ENCODE data around the gene RFPL2.
"Not testable (repeated sequence)": the region's sequence is repeated elsewhere in the genome, so short reads cannot be mapped to it uniquely, and the experiment has no call there.

RFPL2 gene

GRCh38 chr22:32175115-32175514 is 29.8 kb downstream of the RFPL2 start:
- peaks cover 74% of the 10 kb centered on the region for H3K27me3 ChIP-seq
- H3K36me3 ChIP-seq: no peaks in the 10 kb centered on the region
- TF ChIP-seq CTCF (IDR thresholded peaks at IDR 0.05): no peak
- no peak overlapping the region for H3K4me3 ChIP-seq (ENCODE audit: low read depth in 1 of 2, low read length in 1 of 2)
- no peaks in the 10 kb centered on the region for H3K4me1 ChIP-seq (ENCODE audit: control insufficient read depth in 1 of 2, insufficient read depth in 1 of 2, low read depth in 1 of 2, low read length in 1 of 2)
- H3K27ac ChIP-seq: no peak overlapping the region
- H3K9me3 ChIP-seq: no peaks in the 10 kb centered on the region

- Histone ChIP-seq H3K9me3 (no peaks in the 10 kb centered on the region), H3K27ac (no peak overlapping the region), H3K36me3 (no peaks in the 10 kb centered on the region), H3K4me3 (ENCODE audit: low read depth in 1 of 2, low read length in 1 of 2) (no peak overlapping the region), H3K4me1 (ENCODE audit: control insufficient read depth in 1 of 2, insufficient read depth in 1 of 2, low read depth in 1 of 2, low read length in 1 of 2) (peaks cover 12 to 23% of the 10 kb centered on the region in 2 experiments), H3K27me3 (no peaks in the 10 kb centered on the region)
- no peak for TF ChIP-seq CTCF (IDR thresholded peaks at IDR 0.05)
These were observed 39.2 kb downstream of the RFPL2 start for GRCh38 chr22:32165681-32166080.

- TF ChIP-seq CTCF (IDR thresholded peaks at IDR 0.05): no peak
- Histone ChIP-seq H3K27me3 (no peaks in the 10 kb centered on the region), H3K4me1 (ENCODE audit: control insufficient read depth in 1 of 2, insufficient read depth in 1 of 2, low read depth in 1 of 2, low read length in 1 of 2) (peaks cover 12 to 23% of the 10 kb centered on the region in 2 experiments), H3K27ac (peak overlapping the region; percentile 44), H3K36me3 (no peaks in the 10 kb centered on the region), H3K9me3 (no peaks in the 10 kb centered on the region), H3K4me3 (ENCODE audit: low read depth in 1 of 2, low read length in 1 of 2) (no peak overlapping the region)
These were observed 40.6 kb downstream of the RFPL2 start for GRCh38 chr22:32164075-32164860.

GRCh38 chr22:32160411-32160810 is 44.5 kb downstream of the RFPL2 start:
- not testable (repeated sequence) for H3K27ac ChIP-seq; H3K4me3 ChIP-seq (ENCODE audit: low read depth in 1 of 2, low read length in 1 of 2); H3K27me3 ChIP-seq; H3K9me3 ChIP-seq; H3K36me3 ChIP-seq
- H3K4me1 ChIP-seq (ENCODE audit: control insufficient read depth in 1 of 2, insufficient read depth in 1 of 2, low read depth in 1 of 2, low read length in 1 of 2): peaks cover 12 to 17% of the 10 kb centered on the region in 2 experiments

GRCh38 chr22:32158712-32159533 is 46.0 kb downstream of the RFPL2 start, which contains the start of gene C22orf42:
TSS of gene C22orf42 (minus strand) at chr22:32159303. CDS start at chr22:32159215, 88 bp downstream.
- Histone ChIP-seq H3K4me1 (ENCODE audit: control insufficient read depth in 1 of 2, insufficient read depth in 1 of 2, low read depth in 1 of 2, low read length in 1 of 2) (peaks cover under 1 to 2% of the 10 kb centered on the region in 2 experiments), H3K36me3 (no peaks in the 10 kb centered on the region), H3K27ac (no peak within 1 kb of the TSS), H3K27me3 (peaks cover 7% of the 10 kb centered on the region), H3K9me3 (no peaks in the 10 kb centered on the region), H3K4me3 (ENCODE audit: low read depth in 1 of 2, low read length in 1 of 2) (no peak within 1 kb of the TSS)
- no peak for TF ChIP-seq CTCF (IDR thresholded peaks at IDR 0.05)

GRCh38 chr22:32157632-32158031 is 47.2 kb downstream of the RFPL2 start:
- not testable (repeated sequence) for H3K9me3 ChIP-seq; H3K4me3 ChIP-seq (ENCODE audit: low read depth in 1 of 2, low read length in 1 of 2); H3K27ac ChIP-seq; H3K36me3 ChIP-seq; H3K27me3 ChIP-seq; H3K4me1 ChIP-seq (ENCODE audit: control insufficient read depth in 1 of 2, insufficient read depth in 1 of 2, low read depth in 1 of 2, low read length in 1 of 2)

- H3K27ac ChIP-seq; H3K36me3 ChIP-seq; H3K27me3 ChIP-seq; H3K9me3 ChIP-seq; H3K4me3 ChIP-seq (ENCODE audit: low read depth in 1 of 2, low read length in 1 of 2); H3K4me1 ChIP-seq (ENCODE audit: control insufficient read depth in 1 of 2, insufficient read depth in 1 of 2, low read depth in 1 of 2, low read length in 1 of 2): not testable (repeated sequence)
These were observed 50.1 kb downstream of the RFPL2 start for GRCh38 chr22:32154727-32155126.

GRCh38 chr22:32151641-32152040 is 53.2 kb downstream of the RFPL2 start:
- H3K27ac ChIP-seq: not testable (repeated sequence)

GRCh38 chr22:32150647-32151046 is 54.2 kb downstream of the RFPL2 start:
- not testable (repeated sequence) for H3K27ac ChIP-seq; H3K9me3 ChIP-seq; H3K4me3 ChIP-seq (ENCODE audit: low read depth in 1 of 2, low read length in 1 of 2); H3K36me3 ChIP-seq; H3K27me3 ChIP-seq; H3K4me1 ChIP-seq (ENCODE audit: control insufficient read depth in 1 of 2, insufficient read depth in 1 of 2, low read depth in 1 of 2, low read length in 1 of 2)

More at GRCh38 chr22:32151641-32152040, 53.2 kb downstream of the RFPL2 start:
- not testable (repeated sequence) for H3K4me1 ChIP-seq (ENCODE audit: control insufficient read depth in 1 of 2, insufficient read depth in 1 of 2, low read depth in 1 of 2, low read length in 1 of 2); H3K36me3 ChIP-seq; H3K4me3 ChIP-seq (ENCODE audit: low read depth in 1 of 2, low read length in 1 of 2); H3K27me3 ChIP-seq; H3K9me3 ChIP-seq
